GM18505 (cell line): ENCODE data around the gene MYO5A.
A peak's percentile ranks its signal among the peaks of the same experiment; 100 is the strongest.
"Not testable (repeated sequence)": the region's sequence is repeated elsewhere in the genome, so short reads cannot be mapped to it uniquely, and the experiment has no call there.

Source experiments
- ATAC-seq: cut with Tn5 transposase; IDR thresholded peaks from one replicate; pipeline ENCODE4 v1.9.1; 2021; ENCODE audit not compliant: unreplicated experiment
- POLR2A ChIP-seq: IDR thresholded peaks from 4 replicates; pipeline ENCODE4 v1.6.1; 2011; ENCODE audit warnings: borderline replicate concordance; ENCODE audit not compliant: insufficient read depth, insufficient read length; ENCODE audit errors: extremely low read depth

Gene MYO5A

DNA sequence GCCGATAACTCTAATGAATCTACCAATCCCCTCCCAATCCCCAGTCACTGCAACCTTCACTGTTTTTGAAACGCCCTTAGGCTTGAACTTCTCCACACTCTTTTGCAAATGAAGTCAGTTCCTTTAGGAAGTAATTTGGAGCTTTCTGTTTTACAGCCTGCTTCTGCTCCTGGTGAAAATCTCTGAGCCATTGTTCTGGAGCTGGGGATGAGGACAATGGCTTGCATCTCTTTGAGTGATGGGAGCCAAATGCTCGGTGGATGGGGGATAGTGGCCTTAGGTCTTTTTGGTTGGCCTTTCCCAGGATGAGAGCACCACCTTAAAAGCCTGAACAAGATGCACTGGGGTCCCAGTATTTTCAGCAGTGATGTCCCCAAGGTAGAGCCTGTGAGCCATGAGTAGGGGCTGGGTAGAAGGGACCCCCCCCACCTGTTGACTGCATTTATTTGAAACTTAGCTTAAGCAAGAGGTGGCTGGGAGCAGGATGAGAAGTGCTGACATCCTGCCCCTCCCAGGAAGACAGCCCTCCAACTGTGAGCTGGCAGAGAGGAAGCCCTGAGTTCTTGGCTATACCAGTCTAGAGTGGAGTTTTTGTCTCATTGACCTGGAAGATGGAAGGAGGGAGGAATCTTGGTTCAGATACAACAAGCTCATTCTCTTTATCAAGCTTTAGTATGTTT is 225.4 kb downstream of the MYO5A start:
- no peak for ATAC-seq
- no peak for TF ChIP-seq POLR2A

DNA sequence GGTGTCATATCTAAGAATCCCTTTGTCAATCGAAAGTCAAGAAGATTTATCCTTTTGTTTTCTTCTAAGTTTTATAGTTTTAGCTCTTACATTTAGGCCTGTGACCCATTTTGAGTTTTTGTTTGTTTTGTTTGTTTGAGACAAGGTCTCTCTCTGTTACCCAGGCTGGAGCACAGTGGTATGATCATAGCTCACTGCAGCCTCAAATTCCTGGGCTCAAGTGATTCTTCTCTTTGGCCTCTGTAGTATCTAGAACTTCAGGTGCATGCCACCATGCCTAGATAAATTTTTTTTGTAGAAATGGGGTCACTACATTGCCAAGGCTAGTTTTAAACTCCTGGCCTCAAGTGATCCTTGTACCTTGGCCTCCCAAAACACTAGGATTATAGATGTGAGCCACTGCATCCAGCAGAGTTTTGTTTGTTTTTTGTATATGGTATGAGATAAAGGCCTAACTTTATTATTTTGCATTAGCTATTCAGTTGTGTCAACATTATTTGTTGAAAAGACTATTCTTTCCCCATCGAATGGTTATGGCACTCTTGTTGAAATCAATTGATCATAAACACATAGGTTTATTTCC is 227.3 kb downstream of the MYO5A start:
- ATAC-seq: no peak
- no peak for TF ChIP-seq POLR2A

DNA sequence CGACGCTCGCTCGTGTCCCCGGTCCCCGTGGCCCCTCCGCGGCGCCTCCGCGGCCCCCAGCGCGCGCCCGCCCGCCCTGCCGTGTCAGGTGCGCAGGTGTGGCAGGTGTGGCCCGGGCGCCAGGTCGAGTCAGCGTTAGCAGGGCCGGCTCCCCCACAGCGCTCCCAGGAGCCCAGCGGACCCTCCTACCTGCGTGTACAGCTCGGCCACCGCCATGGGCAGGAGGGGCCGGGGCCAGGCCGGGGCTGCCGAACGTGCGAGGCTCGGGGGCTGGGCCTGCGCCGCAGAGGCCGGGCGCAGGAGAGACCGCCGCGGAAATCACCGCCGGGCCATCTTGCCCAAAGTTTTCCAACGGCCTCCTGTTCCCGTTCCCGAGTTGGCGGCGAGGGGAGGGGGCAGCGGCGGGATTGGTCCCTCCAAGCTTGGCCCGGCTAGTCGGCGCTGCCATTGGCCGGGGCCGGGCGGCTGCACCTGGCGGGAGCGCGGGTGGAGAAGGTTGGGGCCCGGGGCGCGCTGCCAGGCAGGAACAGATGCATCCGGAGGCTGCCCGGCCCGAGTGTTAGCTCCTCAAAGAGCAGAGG is 233.2 kb downstream of the MYO5A start, which contains the start of gene MYO5C:
TSS of gene MYO5C (minus strand) at position 384 of the 581 bp plus-strand sequence. CDS start at position 216, 168 bp downstream.
- TF ChIP-seq POLR2A: no peak
- no peak for ATAC-seq

DNA sequence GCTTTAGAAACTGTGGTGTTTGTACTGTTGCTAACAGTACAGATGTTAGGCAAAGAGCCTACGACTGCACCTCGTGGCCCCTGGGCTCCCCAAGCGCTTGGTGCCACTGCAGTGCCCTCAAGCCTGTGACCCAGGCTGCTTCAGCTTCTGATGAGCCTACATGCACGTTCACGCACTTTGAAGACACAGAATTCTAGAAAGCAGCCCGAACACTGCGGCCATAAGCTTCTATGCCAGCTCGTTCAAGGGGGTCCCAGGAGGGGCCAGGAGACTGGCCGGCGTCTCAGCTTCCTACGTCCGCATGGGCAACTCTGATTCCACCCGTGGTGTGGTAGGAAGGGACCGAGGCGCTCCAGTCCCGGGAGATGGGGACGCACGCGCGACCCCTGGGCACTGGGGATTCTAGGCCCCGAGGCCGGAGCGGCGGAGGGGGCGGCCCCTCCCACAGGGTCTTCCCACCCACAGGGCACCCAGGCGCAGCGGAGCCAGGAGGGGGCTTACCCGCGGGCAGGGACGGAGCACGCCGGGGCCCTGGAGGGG is 233.7 kb downstream of the MYO5A start:
- no peak for TF ChIP-seq POLR2A
- no peak for ATAC-seq

DNA sequence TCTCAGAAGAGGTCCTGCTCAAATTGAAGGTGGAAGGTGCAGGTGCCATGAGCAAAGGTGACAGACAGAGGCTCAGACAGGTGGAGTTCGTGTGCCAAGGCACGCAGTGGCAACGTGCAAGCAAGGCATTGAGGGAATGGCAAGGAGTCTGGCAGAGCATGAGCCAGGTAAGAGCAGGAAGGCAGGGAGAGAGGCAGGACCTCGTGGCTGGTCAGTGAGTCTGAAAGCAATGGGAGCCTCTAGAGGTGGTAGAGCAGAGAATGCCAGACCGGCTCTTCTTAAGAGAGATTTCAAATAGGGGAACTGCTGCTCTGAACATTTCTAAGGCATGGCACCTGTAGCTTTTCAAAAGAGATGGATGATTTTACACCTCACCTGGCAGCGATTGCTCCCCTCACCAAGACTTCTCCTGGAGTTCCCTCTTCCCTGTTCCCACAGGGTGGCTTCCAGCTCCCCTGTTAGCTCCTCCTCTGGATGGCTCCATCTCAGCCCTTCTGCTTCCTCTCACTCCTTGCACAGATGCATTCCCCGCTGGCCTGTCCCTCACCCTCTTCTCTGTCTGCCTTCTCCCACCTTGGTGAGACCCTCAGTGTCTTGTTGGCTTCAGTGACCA is 235.8 kb downstream of the MYO5A start:
- ATAC-seq: no peak
- TF ChIP-seq POLR2A: no peak

DNA sequence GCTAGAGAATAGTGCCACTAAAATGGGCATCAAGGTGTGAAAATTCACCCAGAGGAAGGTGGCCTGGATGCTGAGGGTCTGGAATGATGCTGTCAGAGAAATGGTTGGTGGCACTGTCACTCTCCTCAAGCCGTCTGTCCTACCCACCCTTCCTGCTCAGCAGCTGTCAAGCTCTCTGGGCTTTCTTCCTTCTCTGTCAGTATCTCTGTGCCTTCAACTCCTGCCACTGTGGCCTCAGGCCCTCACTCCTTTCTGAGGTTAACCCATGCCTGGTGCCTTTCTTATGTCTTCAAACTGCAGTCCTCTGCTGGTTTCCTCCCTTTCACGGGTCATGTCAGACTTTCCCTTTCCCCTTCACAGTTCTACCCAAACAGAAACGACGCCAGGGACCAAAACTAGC is 237.5 kb downstream of the MYO5A start:
- no peak for TF ChIP-seq POLR2A
- no peak for ATAC-seq

DNA sequence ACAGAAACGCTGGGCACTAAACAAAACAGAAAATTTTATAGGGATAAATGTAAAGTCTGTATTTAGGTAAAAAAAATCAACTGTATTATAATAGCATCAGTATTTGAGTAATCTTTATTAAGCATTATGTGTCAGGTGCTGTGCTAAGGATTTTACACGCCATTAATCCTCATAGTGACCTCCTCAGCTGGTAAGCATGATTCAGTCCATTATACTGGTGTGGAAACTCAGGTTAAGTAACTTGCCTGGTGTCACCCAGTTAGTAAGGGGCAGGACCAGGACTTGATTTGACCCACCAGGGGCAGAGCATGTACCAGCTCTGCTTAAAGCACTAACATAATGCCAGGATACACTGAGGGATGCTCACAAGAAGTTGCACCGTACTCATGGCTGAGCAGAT is 237.9 kb downstream of the MYO5A start:
- ATAC-seq: no peak
- TF ChIP-seq POLR2A: no peak

DNA sequence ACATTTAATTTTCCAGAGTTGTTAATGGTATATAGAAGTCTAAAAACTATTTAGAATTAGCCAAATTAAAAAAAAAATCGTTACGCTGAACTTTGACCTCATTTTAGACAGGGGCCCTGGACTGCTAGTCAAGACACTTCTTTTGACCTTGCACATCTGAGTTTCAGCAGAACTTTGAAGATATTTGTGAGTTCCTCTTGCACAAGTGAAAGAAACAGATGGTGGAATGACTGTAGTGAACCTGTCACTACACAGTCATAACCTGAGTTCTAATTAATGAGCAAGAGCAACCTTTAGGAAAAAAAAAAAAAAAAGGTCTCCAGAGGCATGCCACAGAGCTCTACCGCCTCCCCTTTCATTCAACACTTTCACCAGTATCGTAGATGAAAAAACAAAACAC is 238.4 kb downstream of the MYO5A start:
- ATAC-seq: peak; percentile 49
- no peak for TF ChIP-seq POLR2A

DNA sequence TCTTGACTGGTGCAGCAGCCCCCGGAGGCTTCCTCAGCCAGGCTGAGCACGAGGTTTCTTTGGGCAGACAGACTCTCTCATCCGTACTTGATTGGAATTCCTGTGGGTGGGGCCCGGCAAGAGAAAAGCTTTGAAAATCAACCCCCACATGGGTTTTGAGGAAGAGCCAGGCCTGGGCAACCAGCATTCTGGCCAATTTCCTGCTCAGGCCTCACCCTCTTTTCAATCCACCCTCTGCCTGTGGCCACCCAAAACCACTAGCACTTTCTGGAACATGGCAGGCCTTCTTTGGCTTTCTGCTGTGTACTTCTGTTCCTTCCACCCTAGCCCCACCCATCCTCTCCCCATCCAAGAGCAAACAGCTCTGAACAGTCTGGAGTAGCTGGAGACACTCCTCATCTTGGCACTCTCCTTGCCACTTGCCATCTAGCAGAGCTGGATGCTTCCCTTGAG is 239.0 kb downstream of the MYO5A start:
- no peak for TF ChIP-seq POLR2A
- no peak for ATAC-seq

DNA sequence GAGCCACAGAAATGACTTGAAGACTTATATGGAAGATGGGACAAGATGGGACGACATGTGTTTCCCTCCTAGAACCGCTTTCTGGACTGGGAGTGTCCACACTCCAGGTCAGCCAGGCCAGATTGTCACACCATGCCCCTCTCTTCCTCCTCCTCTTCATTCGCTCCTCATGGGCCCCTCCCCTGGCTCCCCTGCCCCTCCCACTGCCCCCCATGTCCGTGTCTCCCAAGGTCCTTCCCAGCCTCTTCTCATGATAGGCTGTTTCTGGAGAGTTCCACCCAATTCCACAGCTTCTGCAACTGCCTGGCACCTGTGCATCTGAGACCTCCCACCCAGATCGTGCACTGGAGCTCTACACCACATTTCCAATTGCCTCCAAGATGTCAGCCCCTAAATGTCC is 239.7 kb downstream of the MYO5A start:
- TF ChIP-seq POLR2A: no peak
- ATAC-seq: no peak

DNA sequence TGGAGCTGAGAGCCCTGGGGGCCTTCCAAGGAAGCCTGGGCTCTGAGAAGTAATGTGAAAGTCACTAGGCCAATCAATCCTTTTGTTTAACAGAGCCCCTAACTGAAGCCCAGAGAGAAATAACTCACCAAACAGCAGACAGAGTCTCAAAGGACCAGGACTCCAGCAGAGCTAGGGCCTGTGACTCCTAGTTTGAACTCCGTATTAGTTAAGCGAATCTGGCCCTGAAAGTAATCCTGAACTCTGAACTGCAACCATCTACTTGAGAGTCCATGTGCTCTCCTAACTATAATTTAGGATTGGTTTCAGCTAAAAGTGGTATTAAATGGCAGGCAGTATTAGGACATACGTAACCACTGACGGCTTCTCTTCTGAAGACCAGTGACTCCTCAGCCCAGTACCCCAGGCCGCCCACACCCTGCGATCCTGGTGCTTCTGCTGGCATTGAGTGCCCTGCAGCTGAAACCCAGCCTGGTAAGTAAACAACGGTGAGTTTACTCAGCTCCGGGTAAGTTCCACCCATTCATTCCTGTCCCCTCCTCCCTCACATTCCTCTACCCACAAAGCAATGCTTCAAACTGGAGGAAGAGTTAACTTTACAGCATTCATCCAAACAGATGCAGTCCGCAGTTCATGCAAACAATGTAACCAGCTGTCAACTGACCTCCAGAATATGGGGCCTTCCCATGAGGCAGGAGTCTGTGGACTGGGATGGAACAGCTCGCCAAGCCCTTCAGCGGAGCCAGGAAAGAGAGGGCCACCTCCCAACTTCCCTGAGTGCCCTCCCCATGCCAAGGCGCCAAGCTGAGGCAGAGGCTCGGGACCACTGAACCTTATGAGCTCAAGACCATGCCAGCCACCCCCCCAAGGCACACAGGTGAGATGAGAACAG is 240.4 kb downstream of the MYO5A start:
- no peak for TF ChIP-seq POLR2A
- no peak for ATAC-seq

DNA sequence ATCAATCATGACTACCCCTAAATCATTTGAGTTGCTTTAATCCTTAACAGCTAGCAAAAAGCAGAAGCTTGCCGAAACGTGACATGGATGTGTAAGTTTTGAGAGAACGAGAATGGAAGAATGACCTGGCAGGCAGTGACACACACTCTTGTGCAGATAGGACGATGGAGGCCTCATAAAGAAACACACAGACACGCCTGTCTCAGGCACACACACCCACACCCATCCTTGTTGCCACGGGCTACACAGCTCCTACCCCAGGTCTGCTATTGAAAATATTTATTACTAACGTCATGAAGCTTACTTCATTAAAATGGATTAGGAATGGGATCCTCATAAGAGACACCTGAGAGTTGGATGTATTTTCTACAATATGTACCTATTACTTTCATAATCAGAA is 241.6 kb downstream of the MYO5A start:
- TF ChIP-seq POLR2A: no peak
- no peak for ATAC-seq

DNA sequence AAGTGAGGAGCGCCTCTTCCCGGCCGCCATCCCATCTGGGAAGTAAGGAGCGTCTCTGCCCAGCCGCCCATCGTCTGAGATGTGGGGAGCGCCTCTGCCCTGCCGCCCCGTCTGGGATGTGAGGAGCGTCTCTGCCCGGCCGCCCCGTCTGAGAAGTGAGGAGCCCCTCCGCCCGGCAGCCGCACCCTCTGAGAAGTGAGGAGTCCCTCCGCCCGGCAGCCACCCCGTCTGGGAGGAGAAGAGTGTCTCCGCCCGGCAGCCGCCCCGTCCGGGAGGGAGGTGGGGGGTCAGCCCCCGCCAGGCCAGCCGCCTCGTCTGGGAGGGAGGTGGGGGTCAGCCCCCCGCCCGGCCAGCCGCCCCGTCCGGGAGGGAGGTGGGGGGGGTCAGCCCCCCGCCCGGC is 242.7 kb downstream of the MYO5A start:
- not testable (repeated sequence) for ATAC-seq
